ENCODE measurements around the gene CD226.

The CD226 gene

GRCh38 chr18:69897397-69898108 is 50.1 kb downstream of the CD226 start:
- ChIA-PET CTCF (no interaction called here), POLR2A (no interaction called here)
- H3K9me3 ChIP-seq (ENCODE audit: control insufficient read depth, insufficient read depth, low read depth, low read length) = no peaks in the 10 kb centered on the region
- H3K4me1 ChIP-seq (ENCODE audit: control insufficient read depth, insufficient read depth, low read length) = no peaks in the 10 kb centered on the region
- no peak overlapping the region for H3K27ac ChIP-seq (ENCODE audit: extremely low read depth, low read depth, low read length)
- TF ChIP-seq SETDB1 (IDR thresholded peaks at IDR 0.05; ENCODE audit: insufficient read length, low read length) (no peak), ZNF324 (tag by site-specific recombination; IDR thresholded peaks at IDR 0.05) (no peak), BCL11A (tag by site-specific recombination; IDR thresholded peaks at IDR 0.05; ENCODE audit: low read depth) (no peak)
- H3K36me3 ChIP-seq (ENCODE audit: control insufficient read depth in 2 of 2, insufficient read depth in 1 of 2, low read length in 2 of 2) = no peaks in the 10 kb centered on the region
- no peak overlapping the region for H3K4me3 ChIP-seq (ENCODE audit: low read depth, low read length)

DNA sequence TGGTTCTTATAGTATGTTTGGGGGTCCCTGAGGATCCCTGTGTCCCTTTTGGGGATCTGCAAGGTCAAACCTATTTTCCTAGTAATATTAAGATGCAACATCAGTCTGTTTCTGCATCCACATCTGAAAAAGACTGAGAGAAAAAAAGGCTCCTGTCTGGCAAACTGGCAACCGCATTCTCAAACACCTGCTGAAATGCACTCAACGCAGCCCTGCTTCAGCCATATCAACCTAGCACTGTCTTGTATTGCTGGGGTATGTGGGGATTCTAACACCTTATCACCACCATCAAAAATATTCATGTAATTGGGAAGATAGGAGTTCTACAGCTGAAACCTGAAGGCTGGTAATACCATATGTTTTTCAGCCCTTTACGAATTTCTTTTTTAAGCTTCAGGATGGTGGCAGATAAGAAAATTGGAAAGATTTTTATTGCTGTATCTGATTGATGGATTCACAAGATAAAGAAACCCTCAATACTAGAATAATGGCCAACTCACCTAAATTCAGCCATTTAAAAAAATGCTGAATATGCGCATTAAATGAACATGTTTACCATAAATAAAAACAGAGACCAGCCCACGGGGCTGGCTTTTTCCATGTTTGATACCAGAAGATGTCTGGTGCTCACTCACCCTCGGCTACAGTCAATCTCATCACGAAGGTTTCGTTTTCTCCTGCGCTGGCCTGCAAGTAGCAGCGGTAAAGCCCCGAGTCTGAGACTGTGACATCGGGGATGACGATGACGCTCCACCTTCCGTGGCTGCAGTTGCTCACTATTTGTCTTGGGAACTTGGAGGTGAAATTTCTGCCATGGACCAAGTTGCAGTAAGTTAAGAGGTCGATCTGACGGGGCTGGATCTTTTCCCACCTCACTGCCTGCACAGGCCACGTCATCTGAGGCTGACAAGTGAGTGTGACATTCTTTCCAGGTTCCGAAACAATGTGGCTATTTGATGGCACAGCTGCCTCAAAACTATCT is 52.3 kb downstream of the CD226 start:
- Histone ChIP-seq H3K9me3 (ENCODE audit: control insufficient read depth, insufficient read depth, low read depth, low read length) (no peaks in the 10 kb centered on the region), H3K4me1 (ENCODE audit: control insufficient read depth, insufficient read depth, low read length) (no peaks in the 10 kb centered on the region), H3K27ac (ENCODE audit: extremely low read depth, low read depth, low read length) (no peak overlapping the region), H3K4me3 (ENCODE audit: low read depth, low read length) (no peak overlapping the region), H3K36me3 (ENCODE audit: control insufficient read depth in 2 of 2, insufficient read depth in 1 of 2, low read length in 2 of 2) (no peaks in the 10 kb centered on the region)
- ChIA-PET POLR2A (no interaction called here), CTCF (interaction anchor here (0.7 kb wide), 1 partner anchor 107 kb away, joined by 3 read pairs; no protein-coding TSS in a partner anchor)
- TF ChIP-seq SP7 (tag by site-specific recombination; IDR thresholded peaks at IDR 0.05) (no peak), PBX3 (CRISPR knock-in tag; IDR thresholded peaks at IDR 0.05) (no peak), ZNF837 (tag by site-specific recombination; IDR thresholded peaks at IDR 0.05) (no peak), ZNF548 (tag by site-specific recombination; IDR thresholded peaks at IDR 0.05) (no peak), ZBTB48 (tag by site-specific recombination; IDR thresholded peaks at IDR 0.05) (no peak), ZSCAN23 (tag by site-specific recombination; IDR thresholded peaks at IDR 0.05) (no peak), ZNF114 (tag by site-specific recombination; IDR thresholded peaks at IDR 0.05) (no peak), PATZ1 (tag by site-specific recombination; IDR thresholded peaks at IDR 0.05) (no peak), EGR2 (tag by site-specific recombination; IDR thresholded peaks at IDR 0.05; ENCODE audit: low read depth) (no peak)

DNA sequence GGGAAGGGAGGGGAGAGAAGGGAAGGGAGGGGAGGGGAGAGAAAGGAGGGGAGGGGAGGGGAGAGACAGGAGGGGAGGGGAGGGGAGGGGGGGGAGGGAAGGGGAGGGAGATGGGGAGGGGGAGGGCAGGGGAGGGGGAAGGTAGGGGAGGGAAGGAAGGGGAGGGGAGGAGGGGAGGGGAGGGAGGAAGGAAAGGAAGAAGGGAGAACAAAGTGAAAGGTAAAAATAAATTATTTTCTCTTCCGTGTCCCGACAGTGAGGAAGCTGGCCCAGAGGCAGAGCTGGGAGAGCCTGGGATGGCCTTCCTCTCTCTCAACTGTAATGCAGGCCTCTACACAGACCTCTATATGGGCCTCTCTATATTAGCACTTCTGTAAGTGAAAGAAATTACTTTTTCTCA is 53.2 kb downstream of the CD226 start:
- Histone ChIP-seq H3K9me3 (ENCODE audit: control insufficient read depth, insufficient read depth, low read depth, low read length) (no peaks in the 10 kb centered on the region), H3K4me3 (ENCODE audit: low read depth, low read length) (no peak overlapping the region), H3K36me3 (ENCODE audit: control insufficient read depth in 2 of 2, insufficient read depth in 1 of 2, low read length in 2 of 2) (no peaks in the 10 kb centered on the region), H3K4me1 (ENCODE audit: control insufficient read depth, insufficient read depth, low read length) (no peaks in the 10 kb centered on the region), H3K27ac (ENCODE audit: extremely low read depth, low read depth, low read length) (no peak overlapping the region)
- ChIA-PET CTCF (no interaction called here), POLR2A (no interaction called here)
- TF ChIP-seq ZBTB17 (tag by site-specific recombination; IDR thresholded peaks at IDR 0.05) = no peak
- TF ChIP-seq ZNF174 (tag by site-specific recombination; IDR thresholded peaks at IDR 0.05) = no peak
- TF ChIP-seq ZBTB49 (tag by site-specific recombination; IDR thresholded peaks at IDR 0.05; ENCODE audit: low read depth) = no peak
- TF ChIP-seq KLF9 (tag by site-specific recombination; IDR thresholded peaks at IDR 0.05; ENCODE audit: low read depth) = no peak
- TF ChIP-seq, protein P1, sequence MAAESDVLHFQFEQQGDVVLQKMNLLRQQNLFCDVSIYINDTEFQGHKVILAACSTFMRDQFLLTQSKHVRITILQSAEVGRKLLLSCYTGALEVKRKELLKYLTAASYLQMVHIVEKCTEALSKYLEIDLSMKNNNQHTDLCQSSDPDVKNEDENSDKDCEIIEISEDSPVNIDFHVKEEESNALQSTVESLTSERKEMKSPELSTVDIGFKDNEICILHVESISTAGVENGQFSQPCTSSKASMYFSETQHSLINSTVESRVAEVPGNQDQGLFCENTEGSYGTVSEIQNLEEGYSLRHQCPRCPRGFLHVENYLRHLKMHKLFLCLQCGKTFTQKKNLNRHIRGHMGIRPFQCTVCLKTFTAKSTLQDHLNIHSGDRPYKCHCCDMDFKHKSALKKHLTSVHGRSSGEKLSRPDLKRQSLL (tag by site-specific recombination; IDR thresholded peaks at IDR 0.05) = no peak
- no peak for TF ChIP-seq ZNF600 (tag by site-specific recombination; IDR thresholded peaks at IDR 0.05)
- TF ChIP-seq ZNF324 (tag by site-specific recombination; IDR thresholded peaks at IDR 0.05) = no peak
- no peak for TF ChIP-seq ZNF341 (tag by site-specific recombination; IDR thresholded peaks at IDR 0.05; ENCODE audit: low read depth)
- TF ChIP-seq ZNF843 (tag by site-specific recombination; IDR thresholded peaks at IDR 0.05) = no peak
- TF ChIP-seq ZNF792 (tag by site-specific recombination; IDR thresholded peaks at IDR 0.05) = no peak
- TF ChIP-seq ZBTB1 (tag by site-specific recombination; IDR thresholded peaks at IDR 0.05) = no peak
- TF ChIP-seq ZSCAN23 (tag by site-specific recombination; IDR thresholded peaks at IDR 0.05) = no peak
- TF ChIP-seq ZNF404 (tag by site-specific recombination; IDR thresholded peaks at IDR 0.05) = no peak
- no peak for TF ChIP-seq ZNF530 (tag by site-specific recombination; IDR thresholded peaks at IDR 0.05; ENCODE audit: low read depth)

All from HEK293 (cell line).